ENCODE results near the gene MAP3K2. TPM values are rescaled to one million over a fixed set of nuclear protein-coding genes. Genes with fewer than 3 reads are reported as not detected.

MAP3K2 gene
- total and polyA plus RNA-seq, 2 donors (not counting 3 experiments of a cell fraction or from before 2014, with no cell fraction given) = 3.4 to 25.7 TPM

- BruUV-seq (replicated peaks) = TSS peak; percentile 37
- Histone ChIP-seq H3K9me3 (replicated peaks; ENCODE audit: control insufficient read depth, insufficient read depth, low read length) (no peaks in the 10 kb centered on the region), H3K4me2 (ENCODE audit: insufficient read depth, low read length) (peak overlapping the region; percentile 74), H3K27me3 (ENCODE audit: control insufficient read depth in 2 of 2, insufficient read depth in 2 of 2, low read length in 2 of 2) (no peaks in the 10 kb centered on the region), H2AFZ (ENCODE audit: low read depth, low read length) (peak overlapping the region; percentile 73), H3K4me1 (ENCODE audit: control insufficient read depth, extremely low read depth, insufficient read depth, low read length) (peaks cover 25% of the 10 kb centered on the region), H3K79me2 (ENCODE audit: control insufficient read depth, insufficient read depth, low read length) (peaks cover 41% of the 10 kb centered on the region), H3K9me1 (replicated peaks; ENCODE audit: control insufficient read depth, extremely low read depth, insufficient read depth, low read length) (peaks cover 4% of the 10 kb centered on the region), H3K9ac (replicated peaks; ENCODE audit: extremely low read depth, insufficient read depth, low read length) (peak overlapping the region; percentile 98), H3K36me3 (ENCODE audit: control insufficient read depth in 2 of 2, extremely low read depth in 1 of 2, insufficient read depth in 2 of 2, low read length in 2 of 2) (no peaks in the 10 kb centered on the region), H4K20me1 (replicated peaks; ENCODE audit: control insufficient read depth, extremely low read depth, insufficient read depth, low read length) (peaks cover 3% of the 10 kb centered on the region), H3K4me3 (replicated peaks in 1 of 3; ENCODE audit: insufficient read depth in 1 of 3, low read depth in 1 of 3, low read length in 3 of 3) (peak overlapping the region; percentile 69 to 77 (median 75)), H3K27ac (ENCODE audit: insufficient read depth, low read depth, low read length) (peak overlapping the region; percentile 94)
- peak; percentile 77 for FAIRE-seq
- ChIA-PET POLR2A (interaction anchor here (0.5 kb wide), 1 partner anchor 10 kb away, joined by 4 read pairs; no protein-coding TSS in a partner anchor), CTCF (interaction anchor here (1.8 to 2.0 kb wide), 2 partner anchors 28 to 92 kb away, joined by 5 to 6 read pairs; no protein-coding TSS in a partner anchor)
- intact Hi-C loops (cut with micrococcal nuclease) = loop anchor here (1.0 to 5.0 kb wide), 3 partner anchors 21 to 322 kb away; no protein-coding TSS in a partner anchor
- peak; percentile 90 for DNase-seq (ENCODE audit: low read depth, low spot score)
- no peak for TF ChIP-seq MAX (IDR thresholded peaks at IDR 0.05; ENCODE audit: insufficient read depth, insufficient read length)
- no peak for TF ChIP-seq JUN (IDR thresholded peaks at IDR 0.05; ENCODE audit: borderline replicate concordance, insufficient read depth, insufficient read length, low read depth)
- no peak for TF ChIP-seq CTCF (IDR thresholded peaks at IDR 0.05; ENCODE audit: extremely low read depth in 1 of 2, insufficient read depth in 1 of 2, low read depth in 1 of 2, low read length in 2 of 2)
- TF ChIP-seq POLR2AphosphoS5 (IDR thresholded peaks at IDR 0.05; ENCODE audit: insufficient read depth, low read depth, low read length) = no peak
- TF ChIP-seq MYC (IDR thresholded peaks at IDR 0.05; ENCODE audit: low read depth, low read length) = no peak
- no peak for TF ChIP-seq GATA2 (IDR thresholded peaks at IDR 0.05; ENCODE audit: insufficient read depth, insufficient read length, low read depth, low read length)
- TF ChIP-seq POLR2A (IDR thresholded peaks at IDR 0.05; ENCODE audit: low read depth, low read length) = no peak
- no peak for TF ChIP-seq EZH2 (IDR thresholded peaks at IDR 0.05; ENCODE audit: borderline replicate concordance, low read depth, low read length, severe bottlenecking)
- no peak for TF ChIP-seq FOS (IDR thresholded peaks at IDR 0.05; ENCODE audit: borderline replicate concordance, insufficient read depth, low read length)
- dilution Hi-C loops (cut with MboI; ENCODE audit: extremely low pct_ligation_motif_present, low sequenced_read_pairs) = no loop called here
These were observed 766 bp downstream of the MAP3K2 start for GRCh38 chr2:127386764-127387654.
